CD4-positive, alpha-beta T cell (primary cell): ENCODE results near the gene DENND1A. TPM values are rescaled to one million over a fixed set of nuclear protein-coding genes. Genes with fewer than 3 reads are reported as not detected.

Source experiments
- ATAC-seq: fragments of 200-7000 bp; cut with Tn5 transposase; one replicate; pipeline ENCODE4 v1.10.0; 2022; ENCODE audit warnings: mild to moderate bottlenecking; ENCODE audit not compliant: poor library complexity
- CTCF ChIA-PET: fragments of 350-600 bp; sonication (Branson Sonifier 250); formaldehyde crosslinking; loops from one replicate; lab custom pipeline; 2021; ENCODE audit warnings: antibody characterized with exemption, inconsistent platforms; lab: Charles Lee
- POLR2A ChIA-PET: fragments of 350-600 bp; sonication (Branson Sonifier 250); formaldehyde crosslinking; loops from one replicate; lab custom pipeline; 2021; ENCODE audit warnings: antibody characterized with exemption, inconsistent platforms; lab: Charles Lee
- DNase-seq, 14 experiments: peaks; one replicate each; pipeline ENCODE4 v3.0.0-alpha.2; 2013 to 2020; ENCODE audit warnings: mixed read lengths in 2 of 14
- H3K27ac ChIP-seq, 2 donors: one replicate each; pipeline versions ENCODE4 v1.5.1 to v1.7.0; 2013; ENCODE audit warnings: low read length in 2 of 2, low read depth in 1 of 2, mild to moderate bottlenecking in 1 of 2
- H3K27me3 ChIP-seq, 2 experiments: 1 replicate in 1 of 2; 2 replicates in 1 of 2; pipeline versions ENCODE4 v1.6.1 to v1.7.0; 2013; ENCODE audit warnings: low read length in 2 of 2, control low read depth in 1 of 2, mild to moderate bottlenecking in 1 of 2, moderate library complexity in 1 of 2; ENCODE audit not compliant: insufficient read depth in 2 of 2, control insufficient read depth in 1 of 2
- H3K36me3 ChIP-seq: one replicate; pipeline ENCODE4 v1.6.1; 2013; ENCODE audit warnings: low read length, control low read depth; ENCODE audit not compliant: insufficient read depth
- H3K4me1 ChIP-seq: one replicate; pipeline ENCODE4 v1.6.1; 2013; ENCODE audit warnings: low read length, control low read depth; ENCODE audit not compliant: insufficient read depth
- H3K4me3 ChIP-seq: one replicate; pipeline ENCODE4 v1.5.1; 2013; ENCODE audit warnings: mild to moderate bottlenecking, low read length, moderate library complexity
- H3K9me3 ChIP-seq, 2 experiments: 1 replicate in 1 of 2; 2 replicates in 1 of 2; pipeline versions ENCODE4 v1.6.1 to v1.7.0; 2013; ENCODE audit warnings: low read length in 2 of 2, mild to moderate bottlenecking in 2 of 2, control low read depth in 1 of 2, moderate library complexity in 1 of 2; ENCODE audit not compliant: control insufficient read depth in 1 of 2, insufficient read depth in 1 of 2
- H3K27ac Mint-ChIP-seq: one replicate; pipeline ENCODE4 v1.8.0; 2020; ENCODE audit warnings: mixed read lengths
- H3K27me3 Mint-ChIP-seq: one replicate; pipeline ENCODE4 v1.8.0; 2021; ENCODE audit warnings: mixed read lengths
- H3K36me3 Mint-ChIP-seq: one replicate; pipeline ENCODE4 v1.8.0; 2021; ENCODE audit warnings: low read depth, mixed read lengths
- H3K4me1 Mint-ChIP-seq: one replicate; pipeline ENCODE4 v1.8.0; 2021; ENCODE audit warnings: low read depth, mixed read lengths
- H3K4me3 Mint-ChIP-seq: one replicate; pipeline ENCODE4 v1.8.0; 2020; ENCODE audit warnings: mild to moderate bottlenecking, mixed read lengths
- H3K9me3 Mint-ChIP-seq: one replicate; pipeline ENCODE4 v1.8.0; 2020; ENCODE audit warnings: mixed read lengths
- CTCF ChIP-seq: fragments of 200-600 bp; IDR thresholded peaks from one replicate; pipeline ENCODE4 v1.8.0; 2022; ENCODE audit warnings: antibody characterized with exemption, mild to moderate bottlenecking
- intact Hi-C, 2 experiments: fragments of 100-400 bp; cut with DNase I in 1 of 2; cut with micrococcal nuclease in 1 of 2; formaldehyde crosslinking; loops; one replicate each; pipeline versions ENCODE4 v1.15.1 to v1.9.0; 2023 to 2025; cut with DNase I, micrococcal nuclease
- total RNA-seq, 174 experiments: library from RNA in 2 of 174; stranded (reverse) in 2 of 174; gene quantifications; one replicate each; pipeline ENCODE4 v1.2.3 and lab custom pipeline; 2021 to 2026

Gene DENND1A
- total RNA-seq, 2 experiments from 2014 or later, result 20.0 to 20.6 TPM

- Histone ChIP-seq H3K9me3 (no peaks in the 10 kb centered on the region), H3K4me3 (no peak overlapping the region), H3K4me1 (no peaks in the 10 kb centered on the region), H3K27me3 (no peaks in the 10 kb centered on the region), H3K27ac (no peak overlapping the region), H3K36me3 (no peaks in the 10 kb centered on the region)
- H3K4me1 Mint-ChIP-seq, result no peaks in the 10 kb centered on the region
- H3K27me3 Mint-ChIP-seq, result no peaks in the 10 kb centered on the region
- no peak for ATAC-seq
- H3K27ac Mint-ChIP-seq, result no peak overlapping the region
- no peak for DNase-seq
- CTCF ChIA-PET, result no interaction called here
- H3K4me3 Mint-ChIP-seq, result no peak overlapping the region
- no peaks in the 10 kb centered on the region for H3K36me3 Mint-ChIP-seq
- no peak for TF ChIP-seq CTCF
- intact Hi-C loops, result no loop called here
- POLR2A ChIA-PET, result no interaction called here
- no peaks in the 10 kb centered on the region for H3K9me3 Mint-ChIP-seq
These were observed 18.4 kb upstream of the DENND1A start for GRCh38 chr9:123948286-123948685.

- ATAC-seq (no peak), DNase-seq (no peak)
- no peaks in the 10 kb centered on the region for H3K27me3 ChIP-seq
- H3K27ac ChIP-seq, result no peak overlapping the region
- no peaks in the 10 kb centered on the region for H3K4me1 Mint-ChIP-seq
- H3K27ac Mint-ChIP-seq, result no peak overlapping the region
- no peaks in the 10 kb centered on the region for H3K36me3 Mint-ChIP-seq
- no peak overlapping the region for H3K4me3 ChIP-seq
- no peaks in the 10 kb centered on the region for H3K9me3 ChIP-seq
- CTCF ChIA-PET, result no interaction called here
- intact Hi-C loops, result no loop called here
- no peaks in the 10 kb centered on the region for H3K36me3 ChIP-seq
- H3K4me3 Mint-ChIP-seq, result no peak overlapping the region
- POLR2A ChIA-PET, result no interaction called here
- no peaks in the 10 kb centered on the region for H3K27me3 Mint-ChIP-seq
- H3K4me1 ChIP-seq, result no peaks in the 10 kb centered on the region
- H3K9me3 Mint-ChIP-seq, result no peaks in the 10 kb centered on the region
- no peak for TF ChIP-seq CTCF
These were observed 17.4 kb upstream of the DENND1A start for GRCh38 chr9:123947326-123947725.

- Mint-ChIP-seq H3K27me3 (peaks cover under 1% of the 10 kb centered on the region), H3K36me3 (no peaks in the 10 kb centered on the region), H3K27ac (no peak overlapping the region), H3K4me1 (no peaks in the 10 kb centered on the region), H3K4me3 (no peak overlapping the region), H3K9me3 (no peaks in the 10 kb centered on the region)
- Histone ChIP-seq H3K27me3 (no peaks in the 10 kb centered on the region), H3K9me3 (no peaks in the 10 kb centered on the region), H3K4me1 (no peaks in the 10 kb centered on the region), H3K36me3 (no peaks in the 10 kb centered on the region), H3K4me3 (no peak overlapping the region), H3K27ac (no peak overlapping the region)
- ChIA-PET CTCF (interaction anchor here (0.7 kb wide), 1 partner anchor 684 kb away, joined by 3 read pairs; no protein-coding TSS in a partner anchor), POLR2A (no interaction called here)
- TF ChIP-seq CTCF, result no peak
- DNase-seq (no peak), ATAC-seq (no peak)
- intact Hi-C loops, result no loop called here
These were observed 16.3 kb upstream of the DENND1A start for GRCh38 chr9:123946101-123946821.
